Fibroblast of lung (primary cell): ENCODE results near the gene NTRK2. TPM values are rescaled to one million over a fixed set of nuclear protein-coding genes. Genes with fewer than 3 reads are reported as not detected.

Experiments used
- DNase-seq, 2 donors: peaks; one replicate each; pipeline versions ENCODE4 v3.0.0 to v3.0.0-alpha.2; 2010; ENCODE audit warnings: low read depth in 2 of 2
- H2AFZ ChIP-seq: 2 replicates; pipeline ENCODE4 v1.5.1; 2012; ENCODE audit warnings: low read length, control low read depth, inconsistent platforms
- H3K27ac ChIP-seq: 2 replicates; pipeline ENCODE4 v1.5.1; 2011; ENCODE audit warnings: low read length, control low read depth; ENCODE audit not compliant: insufficient read depth
- H3K27me3 ChIP-seq: 2 replicates; pipeline ENCODE4 v1.5.1; 2011; ENCODE audit warnings: mild to moderate bottlenecking, low read length; ENCODE audit not compliant: control insufficient read depth, insufficient read depth
- H3K36me3 ChIP-seq: 2 replicates; pipeline ENCODE4 v1.5.1; 2011; ENCODE audit warnings: low read length; ENCODE audit not compliant: control insufficient read depth, insufficient read depth
- H3K4me1 ChIP-seq: 2 replicates; pipeline ENCODE4 v1.5.1; 2011; ENCODE audit warnings: low read length; ENCODE audit not compliant: control insufficient read depth, insufficient read depth; ENCODE audit errors: extremely low read depth
- H3K4me2 ChIP-seq: 2 replicates; pipeline ENCODE4 v1.5.1; 2011; ENCODE audit warnings: low read length, control low read depth; ENCODE audit not compliant: insufficient read depth; ENCODE audit errors: extremely low read depth
- H3K4me3 ChIP-seq, 4 experiments: fragments of 200-600 bp in 1 of 4; sonication (generic) in 1 of 4; replicated peaks in 1 of 4; 2 replicates each; pipeline ENCODE4 v1.5.1; 2011 to 2016; ENCODE audit warnings: low read length in 4 of 4, low read depth in 3 of 4, mild to moderate bottlenecking in 3 of 4, control low read depth in 2 of 4, inconsistent platforms in 1 of 4, mixed read lengths in 1 of 4; ENCODE audit not compliant: insufficient read depth in 1 of 4; ENCODE audit errors: control extremely low read depth in 1 of 4
- H3K79me2 ChIP-seq: 2 replicates; pipeline ENCODE4 v1.5.1; 2012; ENCODE audit warnings: mild to moderate bottlenecking, low read length, inconsistent platforms; ENCODE audit not compliant: control insufficient read depth, insufficient read depth
- H3K9ac ChIP-seq: 2 replicates; pipeline ENCODE4 v1.5.1; 2011; ENCODE audit warnings: mild to moderate bottlenecking, low read length, control low read depth; ENCODE audit not compliant: insufficient read depth
- H3K9me3 ChIP-seq: 2 replicates; pipeline ENCODE4 v1.5.1; 2012; ENCODE audit warnings: low read depth, low read length; ENCODE audit not compliant: control insufficient read depth, insufficient read depth
- H4K20me1 ChIP-seq: 2 replicates; pipeline ENCODE4 v1.5.1; 2011; ENCODE audit warnings: low read length; ENCODE audit not compliant: control insufficient read depth, insufficient read depth; ENCODE audit errors: extremely low read depth
- EZH2 ChIP-seq: IDR thresholded peaks from 2 replicates; pipeline ENCODE4 v1.5.1; 2012; ENCODE audit warnings: low read length, control low read depth, mild to moderate bottlenecking; ENCODE audit errors: missing control alignments
- polyA plus RNA-seq, 2 donors: library from polyadenylated mRNA; depleted of rRNA in 1 of 2; stranded (reverse) in 1 of 2; unstranded in 1 of 2; fragments of >200 nt; gene quantifications; 2 replicates each; pipeline ENCODE4 v1.2.1, GENCODE V29; 2011 to 2012; ENCODE audit warnings: missing spikeins in 1 of 2
- total RNA-seq: library from RNA; depleted of rRNA; stranded (reverse); fragments of >200 nt; gene quantifications from 2 replicates; pipeline ENCODE4 v1.2.1, GENCODE V29; 2014
- TF ChIP-seq, protein P1 (sequence below), 2 donors: IDR thresholded peaks in 1 of 2; conservative IDR thresholded peaks in 1 of 2; 1 replicate in 1 of 2; 2 replicates in 1 of 2; pipeline ENCODE4 v1.5.1; 2011 to 2012; ENCODE audit warnings: low read length in 2 of 2, control low read depth in 1 of 2, inconsistent platforms in 1 of 2, low read depth in 1 of 2, mild to moderate bottlenecking in 1 of 2

NTRK2 gene
- total and polyA plus RNA-seq, 2 donors (not counting 1 experiment from before 2014, with no cell fraction given) = 0.66 to 1.1 TPM

DNA sequence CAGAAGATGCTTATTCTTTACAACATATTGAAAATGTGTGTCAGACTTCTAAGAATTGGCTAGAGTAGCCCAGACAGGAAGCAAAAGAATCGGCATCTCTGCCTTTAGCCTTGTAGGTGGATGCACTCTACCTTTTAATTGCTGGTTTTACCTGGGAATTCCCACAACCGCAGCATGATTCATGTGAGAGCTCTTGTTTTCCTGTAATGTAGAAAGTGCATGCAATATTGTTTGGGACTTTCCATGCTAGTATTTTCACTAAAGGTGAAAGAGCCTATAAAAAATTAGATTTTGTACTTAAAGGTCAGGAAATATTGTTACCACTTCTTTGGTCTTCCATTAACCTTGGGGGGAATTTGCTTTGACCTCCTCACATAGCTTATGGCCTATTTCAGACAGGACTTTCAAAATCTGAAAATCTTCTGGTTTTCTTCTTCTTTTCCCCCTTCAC, 89.8 kb downstream of the NTRK2 start:
- Histone ChIP-seq H3K36me3 (no peaks in the 10 kb centered on the region), H3K27ac (no peak overlapping the region), H3K4me1 (peaks cover 7% of the 10 kb centered on the region), H3K4me2 (no peak overlapping the region), H3K79me2 (no peaks in the 10 kb centered on the region), H3K4me3 (no peak overlapping the region), H4K20me1 (no peaks in the 10 kb centered on the region), H3K9ac (no peak overlapping the region), H2AFZ (no peak overlapping the region), H3K9me3 (no peaks in the 10 kb centered on the region), H3K27me3 (no peaks in the 10 kb centered on the region)
- TF ChIP-seq, protein P1, sequence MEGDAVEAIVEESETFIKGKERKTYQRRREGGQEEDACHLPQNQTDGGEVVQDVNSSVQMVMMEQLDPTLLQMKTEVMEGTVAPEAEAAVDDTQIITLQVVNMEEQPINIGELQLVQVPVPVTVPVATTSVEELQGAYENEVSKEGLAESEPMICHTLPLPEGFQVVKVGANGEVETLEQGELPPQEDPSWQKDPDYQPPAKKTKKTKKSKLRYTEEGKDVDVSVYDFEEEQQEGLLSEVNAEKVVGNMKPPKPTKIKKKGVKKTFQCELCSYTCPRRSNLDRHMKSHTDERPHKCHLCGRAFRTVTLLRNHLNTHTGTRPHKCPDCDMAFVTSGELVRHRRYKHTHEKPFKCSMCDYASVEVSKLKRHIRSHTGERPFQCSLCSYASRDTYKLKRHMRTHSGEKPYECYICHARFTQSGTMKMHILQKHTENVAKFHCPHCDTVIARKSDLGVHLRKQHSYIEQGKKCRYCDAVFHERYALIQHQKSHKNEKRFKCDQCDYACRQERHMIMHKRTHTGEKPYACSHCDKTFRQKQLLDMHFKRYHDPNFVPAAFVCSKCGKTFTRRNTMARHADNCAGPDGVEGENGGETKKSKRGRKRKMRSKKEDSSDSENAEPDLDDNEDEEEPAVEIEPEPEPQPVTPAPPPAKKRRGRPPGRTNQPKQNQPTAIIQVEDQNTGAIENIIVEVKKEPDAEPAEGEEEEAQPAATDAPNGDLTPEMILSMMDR (conservative IDR thresholded peaks at IDR 0.05 in 1 of 2, IDR thresholded peaks at IDR 0.05 in 1 of 2; ENCODE audit: low read depth in 1 of 2, low read length in 2 of 2) = no peak
- no peak for TF ChIP-seq EZH2
- DNase-seq = no peak

DNA sequence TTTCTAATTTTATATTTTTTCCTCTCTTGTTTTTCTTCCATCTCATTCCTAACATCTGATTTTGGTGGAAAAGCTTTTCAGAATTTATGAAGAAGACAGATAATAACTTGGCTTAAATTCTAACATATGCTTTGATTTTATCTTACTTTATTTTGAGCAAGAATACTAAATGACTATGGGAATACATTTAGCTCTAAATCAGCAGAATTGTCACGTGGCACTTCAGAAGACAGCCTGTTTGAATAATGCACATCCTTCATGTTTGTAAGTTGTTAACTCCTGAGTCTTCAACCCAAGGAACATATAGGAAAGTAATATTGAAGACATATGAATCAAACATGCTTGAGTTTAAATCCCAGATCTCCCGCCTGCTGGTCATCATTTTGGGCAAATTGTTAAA, 90.3 kb downstream of the NTRK2 start:
- no peak for DNase-seq
- Histone ChIP-seq H3K4me2 (no peak overlapping the region), H3K36me3 (no peaks in the 10 kb centered on the region), H4K20me1 (no peaks in the 10 kb centered on the region), H3K4me3 (no peak overlapping the region), H3K4me1 (peaks cover 4% of the 10 kb centered on the region), H2AFZ (no peak overlapping the region), H3K79me2 (no peaks in the 10 kb centered on the region), H3K9ac (no peak overlapping the region), H3K27ac (no peak overlapping the region), H3K27me3 (no peaks in the 10 kb centered on the region), H3K9me3 (no peaks in the 10 kb centered on the region)
- no peak for TF ChIP-seq EZH2
- TF ChIP-seq, protein P1 (conservative IDR thresholded peaks at IDR 0.05 in 1 of 2, IDR thresholded peaks at IDR 0.05 in 1 of 2; ENCODE audit: low read depth in 1 of 2, low read length in 2 of 2) = no peak

DNA sequence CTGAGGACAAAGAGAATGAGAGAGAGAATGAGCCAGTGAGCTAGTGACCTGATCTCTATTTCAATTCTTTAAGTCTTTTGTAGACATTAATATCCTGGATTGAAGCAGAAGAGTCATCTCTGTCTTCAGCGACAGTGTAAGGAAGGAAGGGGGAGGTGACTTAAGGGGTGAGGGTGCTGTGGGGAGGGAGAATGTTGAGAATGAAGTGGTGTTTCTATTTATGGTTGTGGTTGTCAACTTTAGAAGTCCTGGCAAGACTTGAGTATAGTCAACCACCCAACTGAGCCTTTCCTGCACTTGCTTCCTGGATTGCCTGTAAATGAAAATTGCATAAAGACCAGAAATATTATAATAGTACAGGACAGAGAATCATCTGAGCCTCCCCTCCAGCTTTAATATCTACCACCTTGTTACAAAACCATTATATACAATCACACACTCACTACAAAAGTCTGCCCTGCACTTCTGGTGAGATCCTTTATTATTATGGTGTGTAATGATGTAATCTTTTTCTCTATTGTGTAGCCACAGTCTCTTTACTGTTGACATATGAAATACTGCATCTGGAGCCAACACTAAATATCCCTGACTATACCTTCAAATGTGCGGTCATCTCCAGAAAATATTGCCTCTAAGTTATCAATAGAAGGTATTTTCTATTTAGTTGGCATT, 91.7 kb downstream of the NTRK2 start:
- Histone ChIP-seq H3K79me2 (no peaks in the 10 kb centered on the region), H3K27me3 (no peaks in the 10 kb centered on the region), H3K27ac (no peak overlapping the region), H3K9ac (no peak overlapping the region), H3K9me3 (no peaks in the 10 kb centered on the region), H4K20me1 (no peaks in the 10 kb centered on the region), H3K36me3 (no peaks in the 10 kb centered on the region), H3K4me2 (no peak overlapping the region), H2AFZ (no peak overlapping the region), H3K4me1 (no peaks in the 10 kb centered on the region), H3K4me3 (no peak overlapping the region)
- TF ChIP-seq, protein P1 (conservative IDR thresholded peaks at IDR 0.05 in 1 of 2, IDR thresholded peaks at IDR 0.05 in 1 of 2; ENCODE audit: low read depth in 1 of 2, low read length in 2 of 2) = no peak
- TF ChIP-seq EZH2 = no peak
- DNase-seq = peak in 1 of 2 donors; percentile 22
